GM18520 (cell line): Measurements from ENCODE around the gene PEAK1.
"Not testable (repeated sequence)": the region's sequence is repeated elsewhere in the genome, so short reads cannot be mapped to it uniquely, and the experiment has no call there.

Experiments used
- ATAC-seq: cut with Tn5 transposase; IDR thresholded peaks from one replicate; pipeline ENCODE4 v1.9.1; 2021; ENCODE audit not compliant: unreplicated experiment

PEAK1 gene

DNA sequence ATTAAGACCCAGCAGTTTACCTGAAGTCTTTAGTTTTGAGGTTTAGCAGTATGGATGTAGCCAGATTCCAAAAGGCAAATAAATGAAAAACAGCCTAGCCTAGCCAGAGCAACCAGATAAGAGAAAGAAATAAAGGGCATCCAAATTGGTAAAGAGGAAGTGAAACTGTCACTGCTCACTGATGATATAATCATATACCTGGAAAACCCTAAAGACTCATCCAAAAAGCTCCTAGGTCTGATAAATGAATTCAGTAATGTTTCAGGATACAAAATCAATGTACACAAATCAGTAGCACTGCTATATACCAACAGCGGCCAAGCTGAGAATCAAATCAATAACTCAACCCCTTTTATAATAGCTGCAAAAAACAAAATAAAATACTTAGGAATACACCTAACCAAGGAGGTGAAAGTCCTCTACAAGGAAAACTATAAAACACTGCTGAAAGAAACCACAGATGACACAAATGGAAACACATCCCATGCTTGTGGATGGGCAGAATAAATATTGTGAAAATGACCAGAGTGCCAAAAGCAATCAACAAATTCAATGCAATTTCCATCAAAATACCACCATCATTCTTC, 13.6 kb downstream of the PEAK1 start:
- not testable (repeated sequence) for ATAC-seq

DNA sequence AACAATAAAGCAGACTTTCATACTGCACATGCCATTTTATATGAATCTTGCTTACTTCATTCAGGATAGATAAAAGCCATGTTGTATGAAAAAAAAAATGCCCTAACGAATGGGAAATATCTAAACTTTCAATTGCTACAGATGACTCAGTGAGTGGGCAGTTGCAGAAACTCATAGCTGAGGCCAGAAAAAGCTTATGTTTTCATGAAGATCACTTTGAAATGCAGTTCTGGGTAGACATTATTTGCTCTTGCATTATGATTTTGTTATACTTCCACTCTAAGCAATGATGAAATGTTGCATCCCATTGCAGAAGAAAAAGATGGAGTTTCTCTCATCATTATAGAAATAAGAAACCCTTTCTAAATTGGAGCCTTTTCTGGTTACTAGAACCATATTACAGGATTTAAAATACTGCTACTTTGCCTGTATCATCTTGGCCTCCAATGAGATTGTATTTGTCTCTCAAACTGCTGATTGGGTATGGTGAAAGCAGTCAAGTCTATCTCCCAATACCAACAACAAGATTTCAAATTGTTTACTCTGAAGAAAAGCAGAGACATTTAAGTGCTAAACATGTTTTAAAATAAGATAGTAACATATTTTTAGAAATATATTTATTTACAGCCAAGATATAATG, 17.0 kb downstream of the PEAK1 start:
- no peak for ATAC-seq

DNA sequence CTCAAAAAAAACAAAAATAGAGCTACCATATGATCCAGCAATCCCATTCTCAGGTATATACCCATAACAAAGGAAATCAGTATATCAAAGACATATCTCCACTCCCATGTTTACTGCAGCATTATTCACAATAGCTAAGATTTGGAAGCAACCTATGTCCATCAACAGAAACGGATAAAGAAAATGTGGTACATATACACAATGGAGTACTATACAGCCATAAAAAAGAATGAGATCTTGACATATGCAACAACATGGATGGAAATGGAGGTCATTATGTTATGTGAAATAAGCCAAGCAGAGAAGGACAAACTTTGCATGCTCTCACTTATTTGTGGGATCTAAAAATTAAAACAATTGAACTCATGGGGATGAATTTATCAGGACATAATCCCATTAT, 19.6 kb downstream of the PEAK1 start:
- ATAC-seq: no peak

DNA sequence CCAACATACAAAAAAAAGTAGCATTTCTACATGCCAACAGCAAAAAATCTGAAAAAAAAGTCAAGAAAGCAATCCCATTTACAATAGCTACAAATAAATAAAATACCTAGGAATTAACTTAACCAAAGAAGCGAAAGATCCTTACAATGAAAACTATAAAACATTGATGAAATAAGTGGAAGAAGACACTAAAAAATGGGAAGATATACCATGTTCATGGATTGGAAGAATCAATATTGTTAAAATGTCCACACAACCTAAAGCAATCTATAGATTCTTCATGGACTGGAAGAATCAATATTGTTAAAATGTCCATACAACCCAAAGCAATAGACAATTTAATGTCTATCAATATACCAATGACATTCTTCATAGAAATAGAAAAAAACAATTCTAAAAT, 21.0 kb downstream of the PEAK1 start:
- no peak for ATAC-seq

DNA sequence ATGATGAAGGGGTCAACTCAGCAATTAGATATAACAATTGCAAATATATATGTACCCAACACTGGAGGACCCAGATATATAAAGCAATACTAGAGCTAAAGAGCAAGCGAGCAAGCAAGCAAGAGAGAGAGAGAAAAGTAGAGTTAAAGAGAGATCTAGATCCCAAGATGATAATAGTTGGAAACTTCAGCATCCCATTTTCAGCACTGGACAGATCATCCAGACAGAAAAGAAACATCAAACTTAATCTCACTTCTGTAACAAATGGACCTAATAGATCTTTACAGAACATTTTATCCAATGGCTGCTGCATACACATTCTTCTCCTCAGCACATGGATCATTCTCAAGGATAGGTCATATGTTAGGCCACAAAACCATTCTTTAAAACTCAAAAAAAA, 23.2 kb downstream of the PEAK1 start:
- ATAC-seq: no peak

DNA sequence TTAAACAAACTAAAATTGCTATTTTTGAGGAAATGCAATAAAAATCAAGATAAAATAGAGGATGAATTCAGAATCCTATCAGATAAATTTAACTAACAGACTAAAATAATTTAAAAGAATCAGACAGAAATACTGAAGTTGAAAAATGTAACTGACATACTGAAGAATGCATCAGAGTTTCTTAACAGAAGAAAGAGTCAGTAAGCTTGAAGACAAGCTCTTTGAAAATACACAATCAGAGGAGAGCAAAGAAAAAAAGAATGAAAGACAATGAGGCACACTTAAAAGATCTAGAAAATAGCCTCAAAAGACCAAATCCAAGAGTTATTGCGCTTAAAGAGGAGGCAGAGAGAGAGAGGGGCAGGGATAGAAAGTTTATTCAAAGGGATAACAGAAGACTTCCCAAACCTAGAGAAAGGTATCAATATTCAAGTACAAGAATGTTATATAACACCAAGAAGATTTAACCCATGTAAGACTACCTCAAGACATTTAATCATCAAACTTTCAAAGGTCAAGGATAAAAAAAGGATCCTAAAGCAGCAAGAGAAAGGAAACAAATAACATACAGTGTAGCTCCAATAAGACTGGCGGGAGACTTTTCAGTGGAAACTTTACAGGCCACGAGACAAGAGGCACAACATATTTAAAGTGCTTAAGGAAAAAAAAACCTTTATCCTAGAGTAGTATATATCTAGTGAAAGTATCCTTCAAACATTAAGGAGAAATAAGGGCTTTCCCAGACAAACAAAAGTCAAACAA, 24.7 kb downstream of the PEAK1 start:
- no peak for ATAC-seq

DNA sequence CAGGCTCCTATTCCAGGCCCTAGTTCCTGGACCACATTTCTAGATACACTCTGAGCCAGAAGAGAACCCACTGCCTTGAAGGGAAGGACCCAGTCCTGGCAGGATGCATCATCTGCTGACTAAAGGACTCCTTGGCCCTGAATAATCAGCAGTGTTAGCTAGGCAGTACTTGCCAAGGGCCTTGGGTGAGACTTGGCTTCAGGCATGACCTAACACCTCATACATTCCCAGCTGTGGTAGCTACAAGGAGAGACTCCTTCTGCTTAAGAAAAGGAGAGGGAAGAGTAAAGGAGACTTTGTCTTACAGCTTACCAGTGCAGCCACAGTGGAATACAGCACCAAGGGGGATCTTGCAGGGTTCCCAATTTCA, 26.4 kb downstream of the PEAK1 start:
- no peak for ATAC-seq

DNA sequence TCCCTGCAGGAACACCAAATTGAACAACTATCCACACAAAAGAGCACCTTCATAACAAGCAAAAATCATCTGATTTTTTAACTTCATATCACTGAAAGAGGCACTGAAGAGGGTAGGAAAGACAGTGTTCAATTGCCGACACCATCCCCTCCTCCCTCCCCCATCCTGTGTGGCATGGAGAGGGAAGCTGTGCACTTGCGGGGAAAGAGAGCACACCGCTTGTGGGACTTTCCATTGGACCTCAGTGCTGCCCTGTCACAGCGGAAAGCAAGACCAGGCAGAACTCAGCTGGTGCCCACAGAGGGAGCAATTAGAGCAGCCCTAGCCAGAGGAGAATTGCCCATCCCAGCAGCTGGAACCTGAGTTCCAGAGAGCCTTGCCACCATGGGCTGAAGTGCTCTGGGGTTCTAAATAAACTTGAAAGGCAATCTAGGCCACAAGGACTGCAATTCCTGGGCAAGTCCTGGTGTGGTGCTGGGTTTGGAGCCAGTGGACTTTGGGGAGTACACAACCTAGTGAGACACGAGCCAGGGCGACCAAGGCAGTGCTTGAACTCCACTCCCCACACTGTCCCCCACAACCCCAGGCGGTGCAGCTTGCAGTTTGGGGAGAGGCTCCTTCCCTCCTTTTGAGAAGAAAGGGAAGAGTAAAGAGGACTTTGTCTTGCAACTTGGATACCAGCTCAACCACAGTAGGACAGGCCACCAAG, 27.0 kb downstream of the PEAK1 start:
- ATAC-seq: no peak

DNA sequence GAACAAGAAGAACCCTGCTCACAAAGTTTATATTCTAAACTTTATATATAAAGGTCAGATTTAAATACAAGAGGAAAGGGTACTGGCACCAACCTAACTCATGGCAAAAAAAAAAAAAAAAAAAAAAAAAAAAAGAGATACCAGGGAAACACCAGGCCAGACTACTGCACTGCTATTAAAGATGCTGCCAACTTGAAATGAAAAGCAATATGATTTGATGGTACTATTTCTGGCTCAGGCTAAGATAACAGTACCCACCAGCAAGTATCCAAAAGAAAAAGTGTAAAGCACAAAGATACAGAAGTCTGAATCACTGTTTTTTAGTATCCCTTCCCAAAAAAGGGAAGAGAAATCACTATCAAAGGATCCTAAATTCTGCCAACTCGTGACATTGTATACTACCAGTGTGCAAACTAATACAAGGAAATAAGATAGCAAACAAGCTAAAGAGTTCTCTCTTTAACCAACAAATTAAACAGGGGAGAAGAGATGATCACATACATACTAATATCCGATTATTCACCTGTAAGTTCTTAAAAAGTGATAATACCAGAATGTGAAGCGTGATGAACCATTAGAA, 28.4 kb downstream of the PEAK1 start:
- ATAC-seq: no peak

DNA sequence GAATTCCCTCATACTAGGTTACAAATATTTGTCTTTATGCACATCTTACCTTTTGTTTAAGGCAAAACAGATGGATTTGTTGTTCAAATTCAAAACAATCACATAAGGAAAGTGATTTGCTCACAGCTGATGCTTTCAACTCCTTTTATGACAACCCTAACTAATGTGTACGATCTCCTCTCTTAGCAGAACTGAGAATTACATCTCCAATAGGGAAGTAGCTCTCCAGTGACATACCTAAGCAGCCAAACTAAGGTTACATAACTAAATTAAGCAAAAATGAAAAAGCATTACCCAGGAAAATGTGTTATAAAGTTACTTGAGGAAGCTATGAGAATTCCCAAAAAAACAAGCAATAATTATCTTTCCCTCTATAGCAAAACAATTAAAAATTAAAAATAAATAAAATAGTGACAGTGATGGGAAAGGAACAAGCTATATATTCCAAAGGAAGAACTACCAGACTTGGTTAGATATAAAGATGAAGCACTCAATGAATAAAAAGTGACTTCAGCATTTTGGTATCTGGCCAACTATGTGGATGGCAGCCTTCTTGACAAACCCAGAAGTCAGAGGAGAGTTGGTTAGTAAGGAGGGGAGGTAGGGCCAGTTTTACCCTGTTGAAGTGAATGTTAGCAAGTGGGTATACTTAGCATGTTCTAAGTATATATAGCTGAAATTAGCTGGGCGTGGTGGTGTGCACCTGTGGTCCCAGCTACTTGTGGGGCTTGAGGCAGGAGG, 32.4 kb downstream of the PEAK1 start:
- no peak for ATAC-seq

DNA sequence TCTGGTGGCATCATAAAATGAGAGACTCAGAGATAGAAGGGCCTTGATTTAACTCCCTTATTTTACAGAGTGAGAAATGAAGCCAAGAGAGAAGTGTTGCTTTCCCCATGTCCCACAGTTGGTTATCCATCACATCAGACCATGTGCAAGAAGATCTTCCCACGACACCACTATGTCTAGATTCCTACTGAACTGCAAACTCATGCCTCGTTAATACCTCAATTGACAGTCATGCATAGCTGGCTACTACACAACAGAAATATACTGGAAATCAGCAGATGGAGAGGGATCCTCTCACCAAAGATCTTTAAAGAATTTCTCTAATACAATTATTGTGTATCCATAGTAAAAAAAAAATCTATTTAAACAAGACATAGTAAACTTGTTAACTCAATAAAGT, 33.3 kb downstream of the PEAK1 start:
- no peak for ATAC-seq

DNA sequence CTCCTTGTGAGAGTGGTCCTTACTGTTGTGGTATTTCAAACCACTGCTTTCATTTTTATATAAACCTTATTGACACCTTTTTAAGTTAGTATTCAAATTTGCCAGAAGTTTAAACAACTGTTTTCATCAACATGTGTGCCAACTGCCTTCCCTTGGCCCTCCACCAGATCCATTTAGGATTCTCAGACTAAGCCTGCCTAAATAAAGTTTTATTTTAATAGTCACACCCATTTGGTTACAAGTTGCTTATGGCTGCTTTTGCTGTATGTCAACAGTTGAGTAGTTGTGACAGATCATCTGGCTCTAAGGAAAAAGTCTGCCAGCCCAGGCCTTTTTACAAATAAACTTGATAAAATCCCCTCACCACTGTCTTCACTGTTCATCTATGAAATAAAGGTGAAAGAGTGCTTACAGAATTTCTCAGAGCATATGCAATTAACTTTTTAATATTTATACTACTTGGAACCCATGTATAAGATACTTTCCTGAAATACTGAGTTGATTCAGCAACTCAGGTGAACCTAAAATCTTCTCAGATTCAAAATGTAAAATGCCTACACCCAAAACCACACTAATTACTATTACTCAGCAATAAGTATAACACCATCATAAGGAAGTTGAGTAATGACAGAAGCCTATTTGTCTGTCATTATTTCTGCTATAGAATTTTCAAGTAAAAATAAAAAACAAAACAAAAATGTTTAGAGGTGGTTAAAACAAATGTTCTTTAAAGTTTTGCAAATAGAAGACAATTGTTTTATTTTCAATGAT, 35.1 kb downstream of the PEAK1 start:
- ATAC-seq: no peak

DNA sequence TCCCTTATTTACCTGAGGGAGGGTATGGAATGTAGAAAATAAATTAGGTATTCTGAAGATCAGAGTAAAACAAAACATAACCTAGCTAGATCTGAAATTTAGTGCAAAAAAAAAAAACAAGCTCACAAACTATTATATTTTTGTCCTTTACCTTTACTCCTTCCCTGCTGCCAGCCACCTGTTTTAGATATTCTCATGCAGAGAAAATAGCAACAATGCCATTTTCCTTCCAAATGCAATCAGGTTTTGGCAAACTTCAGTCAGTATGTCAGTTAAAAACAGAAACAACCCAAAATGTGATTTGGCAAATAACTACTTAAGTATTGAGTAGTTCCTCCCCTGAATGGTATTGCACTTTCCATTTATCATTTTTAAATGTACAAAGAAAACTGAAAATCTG, 35.8 kb downstream of the PEAK1 start:
- no peak for ATAC-seq

DNA sequence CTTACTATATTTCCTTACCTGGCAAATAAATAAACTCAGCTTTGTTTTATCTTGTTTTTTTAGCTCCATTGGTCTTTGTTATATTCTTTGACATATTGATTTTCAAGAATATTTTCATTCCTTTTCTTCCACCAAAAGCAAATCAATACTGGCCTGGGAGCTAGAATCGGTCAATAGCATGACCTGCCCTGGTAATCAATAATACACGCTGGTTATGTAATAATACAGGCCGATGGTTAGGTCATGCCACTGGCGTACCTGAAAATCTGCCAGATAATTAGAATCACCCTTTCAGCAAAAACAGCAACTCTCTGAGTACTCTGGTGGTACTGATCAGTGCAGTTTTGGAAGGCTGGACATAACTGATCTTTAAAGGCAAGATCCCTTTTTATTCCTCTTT, 39.9 kb downstream of the PEAK1 start:
- ATAC-seq: no peak

DNA sequence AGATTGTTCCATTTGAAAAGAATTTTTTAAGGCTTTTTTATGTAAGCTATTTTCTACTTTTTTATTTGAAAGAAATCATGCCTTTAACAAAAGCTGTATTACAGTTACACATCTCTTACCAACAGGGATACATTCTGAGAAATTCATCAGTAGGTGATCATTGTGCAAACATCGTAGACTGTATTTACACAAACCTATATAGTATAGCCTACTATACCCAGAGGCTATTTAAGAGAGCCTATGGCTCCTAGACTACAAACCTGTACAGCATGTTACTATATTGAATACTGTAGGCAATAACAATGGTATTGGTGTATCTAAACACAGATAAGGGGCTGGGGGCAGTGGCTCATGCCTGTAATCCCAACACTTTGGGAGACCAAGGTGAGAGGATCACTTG, 43.1 kb downstream of the PEAK1 start:
- ATAC-seq: no peak

DNA sequence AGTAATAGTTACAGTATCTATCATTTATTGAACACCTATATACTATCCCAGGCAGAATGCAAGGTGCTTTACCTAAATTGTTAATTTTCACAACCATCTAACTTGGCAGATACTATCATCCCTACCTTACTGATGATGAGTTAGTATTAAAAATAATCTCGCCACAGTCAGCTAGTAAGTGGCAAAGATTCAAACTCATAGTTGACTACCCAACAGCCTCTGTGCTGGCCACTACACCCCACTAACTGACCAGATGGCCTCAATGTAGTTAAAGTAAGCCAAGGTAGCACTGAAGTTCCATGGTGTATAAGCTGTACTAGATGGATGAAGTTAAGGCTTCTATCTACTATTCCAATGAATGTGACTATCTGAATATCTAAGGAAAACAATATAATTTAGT, 44.8 kb downstream of the PEAK1 start:
- ATAC-seq: no peak

DNA sequence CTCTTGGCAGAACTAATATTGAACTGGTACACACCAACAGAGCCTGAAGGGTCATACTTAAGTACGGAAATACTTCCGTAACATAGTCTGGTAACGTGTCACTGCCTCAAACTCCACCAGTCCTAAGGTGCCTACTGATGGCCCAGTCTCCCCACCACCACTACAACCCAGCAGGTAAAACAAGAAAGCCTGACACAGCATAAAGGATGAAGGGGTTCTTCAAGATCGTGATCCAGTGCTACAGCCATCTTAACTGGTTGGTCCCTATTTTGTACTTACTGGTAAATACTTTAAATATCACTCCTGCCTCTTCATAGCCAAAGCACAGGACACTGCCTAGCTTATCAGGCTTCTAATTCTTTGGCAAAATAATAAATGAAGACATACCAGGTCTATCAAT, 46.5 kb downstream of the PEAK1 start:
- no peak for ATAC-seq

DNA sequence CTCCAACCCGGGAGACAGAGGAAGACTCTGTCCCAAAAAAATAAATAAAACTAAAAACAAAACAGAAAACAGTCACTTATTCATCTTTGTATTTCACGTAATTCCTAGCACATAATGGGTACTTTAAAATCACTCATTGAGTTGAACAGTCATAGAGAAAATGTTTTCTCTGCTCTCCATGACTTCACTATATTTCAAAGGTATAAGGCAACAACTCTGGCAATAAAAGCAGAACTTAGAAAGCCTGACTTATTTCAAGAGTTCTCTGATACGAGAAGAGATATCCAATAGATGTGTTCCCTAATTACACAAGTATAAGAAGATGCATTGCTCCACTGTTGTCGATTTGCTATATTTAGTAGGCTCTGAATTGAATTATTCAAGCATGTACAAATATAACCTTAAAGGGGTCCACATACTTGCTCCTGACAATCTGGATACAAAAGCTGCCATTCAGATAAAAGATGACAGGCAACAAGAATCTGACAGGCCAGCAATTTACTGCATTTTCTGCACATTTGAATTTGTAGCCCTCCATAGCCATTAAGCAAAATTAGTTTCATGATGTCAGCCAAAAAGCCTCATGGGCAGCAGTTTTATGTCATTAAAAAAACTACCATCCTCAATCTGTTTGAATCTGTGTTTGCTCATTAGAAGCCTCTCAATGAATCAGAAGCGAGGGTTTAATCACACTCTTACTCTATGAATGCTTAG, 47.9 kb downstream of the PEAK1 start:
- no peak for ATAC-seq

DNA sequence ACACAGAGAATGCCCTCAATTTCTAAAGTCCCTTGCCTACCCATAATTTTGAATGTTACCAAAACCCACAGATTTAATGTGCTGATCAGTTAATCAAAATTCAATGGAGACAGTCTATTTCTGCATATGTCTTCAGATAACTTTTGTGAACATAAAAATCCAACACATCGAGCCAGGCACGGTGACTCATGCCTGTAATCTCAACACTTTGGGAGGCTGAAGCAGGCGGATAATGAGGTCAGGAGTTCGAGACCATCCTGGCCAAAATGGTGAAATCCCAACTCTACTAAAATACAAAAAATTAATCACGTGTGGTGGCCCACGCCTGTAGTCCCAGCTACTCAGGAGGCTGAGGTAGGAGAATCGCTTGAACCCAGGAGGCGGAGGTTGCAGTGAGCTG, 49.3 kb downstream of the PEAK1 start:
- no peak for ATAC-seq

DNA sequence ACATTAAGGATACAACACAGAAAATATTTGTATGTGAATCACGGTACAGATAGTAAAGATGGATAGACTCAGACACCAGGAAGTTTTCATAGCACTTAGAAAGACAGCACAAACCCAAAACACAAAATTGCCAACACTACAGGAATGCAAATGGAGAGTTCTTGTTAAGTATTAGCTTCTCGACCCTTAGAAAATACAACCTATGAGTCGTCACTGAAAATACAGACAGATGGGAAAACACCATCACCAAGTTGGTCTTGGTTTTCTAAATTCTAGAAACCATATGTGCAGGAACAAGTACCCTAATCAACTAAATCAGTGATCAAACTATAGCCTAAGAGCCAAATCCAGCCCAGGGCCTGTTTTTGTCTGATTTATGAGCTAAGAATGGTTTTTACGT, 50.7 kb downstream of the PEAK1 start:
- ATAC-seq: no peak
